Panc1 (cell line): ENCODE data around the gene WFIKKN2.

Experiments
- CTCF ChIP-seq: fragments of 450-650 bp; IDR thresholded peaks from 2 replicates; pipeline ENCODE4 v1.5.1; 2017; ENCODE audit warnings: mild to moderate bottlenecking
- POLR2AphosphoS5 ChIP-seq: IDR thresholded peaks from 2 replicates; pipeline ENCODE4 v1.6.1; 2012; ENCODE audit warnings: mild to moderate bottlenecking, low read depth, low read length, moderate library complexity
- REST ChIP-seq, 2 experiments: IDR thresholded peaks; 2 replicates each; pipeline ENCODE4 v1.6.1; 2011 to 2012; ENCODE audit warnings: low read depth in 2 of 2, control low read depth in 1 of 2, low read length in 1 of 2, mild to moderate bottlenecking in 1 of 2, moderate library complexity in 1 of 2; ENCODE audit not compliant: insufficient read depth in 1 of 2
- SIN3A ChIP-seq: IDR thresholded peaks from 2 replicates; pipeline ENCODE4 v1.6.1; 2012; ENCODE audit warnings: low read depth, mild to moderate bottlenecking, low read length, moderate library complexity, borderline replicate concordance; ENCODE audit not compliant: insufficient read depth

- no peak for TF ChIP-seq CTCF
- peak; percentile 80 for TF ChIP-seq POLR2AphosphoS5
- TF ChIP-seq SIN3A: peak; percentile 89; the same call in 1 of the 2 replicates
- no peak for TF ChIP-seq REST (IDR thresholded peaks at IDR 0.05; ENCODE audit: insufficient read depth in 1 of 2, low read depth in 2 of 2, low read length in 1 of 2)
Measured at GRCh38 chr17:50867363-50868139, 32.2 kb downstream of the WFIKKN2 start.
